ENCODE results near the gene NFE2.
A peak's percentile ranks its signal among the peaks of the same experiment; 100 is the strongest.

NFE2 gene

GRCh38 chr12:54300732-54301427, at the start of gene NFE2:
Gene NFE2, minus strand, starts transcription at chr12:54301015. Its CDS starts 5,767 bp downstream, at chr12:54295248.
- peak; percentile 68 for TF ChIP-seq TCF12 (IDR thresholded peaks at IDR 0.05; ENCODE audit: low read depth)
- TF ChIP-seq ZBTB7A (IDR thresholded peaks at IDR 0.05; ENCODE audit: low read depth) = peak; percentile 37; the same call in 1 of the 2 replicates
- no peak for TF ChIP-seq FOXM1 (IDR thresholded peaks at IDR 0.05; ENCODE audit: borderline replicate concordance, low read depth)
- TF ChIP-seq EP300 (IDR thresholded peaks at IDR 0.05; ENCODE audit: borderline replicate concordance) = peak; percentile 34; the same call in 1 of the 2 replicates
- no peak for TF ChIP-seq TEAD4 (IDR thresholded peaks at IDR 0.05)
- peak; percentile 78 for TF ChIP-seq EGR1 (IDR thresholded peaks at IDR 0.05)
- TF ChIP-seq CEBPB (IDR thresholded peaks at IDR 0.05) = no peak
- no peak; the same call in 1 of the 2 replicates for TF ChIP-seq TAF1 (IDR thresholded peaks at IDR 0.05; ENCODE audit: low read depth)
- no peak for TF ChIP-seq REST (IDR thresholded peaks at IDR 0.05; ENCODE audit: low read depth)
- peak; percentile 12; the same call in 1 of the 2 replicates for TF ChIP-seq RAD21 (IDR thresholded peaks at IDR 0.05; ENCODE audit: low read depth)
- peak; percentile 52; the same call in 1 of the 2 replicates for TF ChIP-seq NFIC (IDR thresholded peaks at IDR 0.05)
- no peak for TF ChIP-seq CREB1 (IDR thresholded peaks at IDR 0.05; ENCODE audit: low read depth)
- no peak; the same call in 1 of the 2 replicates for TF ChIP-seq USF1 (IDR thresholded peaks at IDR 0.05)
- TF ChIP-seq YY1 (IDR thresholded peaks at IDR 0.05; ENCODE audit: low read depth) = peak; percentile 38
- peak; percentile 84 for TF ChIP-seq MAX (IDR thresholded peaks at IDR 0.05)

GRCh38 chr12:54349679-54350078, 48.9 kb upstream of the NFE2 start:
- TF ChIP-seq CREB1 (IDR thresholded peaks at IDR 0.05; ENCODE audit: low read depth) (no peak), REST (IDR thresholded peaks at IDR 0.05; ENCODE audit: low read depth) (no peak), FOXM1 (IDR thresholded peaks at IDR 0.05; ENCODE audit: borderline replicate concordance, low read depth) (no peak), TEAD4 (IDR thresholded peaks at IDR 0.05) (no peak), USF1 (IDR thresholded peaks at IDR 0.05) (no peak), CEBPB (IDR thresholded peaks at IDR 0.05) (no peak)

GRCh38 chr12:54349036-54349435, 48.2 kb upstream of the NFE2 start:
- TF ChIP-seq YY1 (IDR thresholded peaks at IDR 0.05; ENCODE audit: low read depth) = no peak
- no peak for TF ChIP-seq TAF1 (IDR thresholded peaks at IDR 0.05; ENCODE audit: low read depth)
- TF ChIP-seq USF1 (IDR thresholded peaks at IDR 0.05) = no peak
- TF ChIP-seq CEBPB (IDR thresholded peaks at IDR 0.05) = no peak
- no peak for TF ChIP-seq EP300 (IDR thresholded peaks at IDR 0.05; ENCODE audit: borderline replicate concordance)
- no peak for TF ChIP-seq MAX (IDR thresholded peaks at IDR 0.05)
- no peak for TF ChIP-seq ZBTB7A (IDR thresholded peaks at IDR 0.05; ENCODE audit: low read depth)
- no peak for TF ChIP-seq CREB1 (IDR thresholded peaks at IDR 0.05; ENCODE audit: low read depth)
- no peak for TF ChIP-seq TCF12 (IDR thresholded peaks at IDR 0.05; ENCODE audit: low read depth)
- TF ChIP-seq FOXM1 (IDR thresholded peaks at IDR 0.05; ENCODE audit: borderline replicate concordance, low read depth) = no peak
- TF ChIP-seq EGR1 (IDR thresholded peaks at IDR 0.05) = no peak
- TF ChIP-seq NFIC (IDR thresholded peaks at IDR 0.05) = no peak
- no peak for TF ChIP-seq REST (IDR thresholded peaks at IDR 0.05; ENCODE audit: low read depth)
- no peak for TF ChIP-seq RAD21 (IDR thresholded peaks at IDR 0.05; ENCODE audit: low read depth)
- TF ChIP-seq TEAD4 (IDR thresholded peaks at IDR 0.05) = no peak
